Neuronal stem cell (in vitro differentiated cells): Measurements from ENCODE around the gene MAPK10.

Source experiments
- DNase-seq: peaks from one replicate; pipeline ENCODE4 v3.0.0-alpha.2; 2013; ENCODE audit warnings: low spot score
- H2AFZ ChIP-seq: one replicate; pipeline ENCODE4 v1.6.1; 2013; ENCODE audit warnings: mild to moderate bottlenecking, low read length, inconsistent platforms
- H2AK5ac ChIP-seq: 2 replicates; pipeline ENCODE4 v1.6.1; 2013; ENCODE audit warnings: low read depth, mild to moderate bottlenecking, inconsistent platforms, low read length, moderate library complexity, mixed read lengths
- H2BK120ac ChIP-seq: 2 replicates; pipeline ENCODE4 v1.6.1; 2013; ENCODE audit warnings: low read depth, mild to moderate bottlenecking, inconsistent platforms, low read length, moderate library complexity, mixed read lengths
- H2BK12ac ChIP-seq: one replicate; pipeline ENCODE4 v1.6.1; 2013; ENCODE audit warnings: low read length, inconsistent platforms
- H2BK15ac ChIP-seq: 2 replicates; pipeline ENCODE4 v1.6.1; 2013; ENCODE audit warnings: mild to moderate bottlenecking, low read length, inconsistent platforms, mixed read lengths
- H2BK5ac ChIP-seq: one replicate; pipeline ENCODE4 v1.6.1; 2013; ENCODE audit warnings: inconsistent platforms, mild to moderate bottlenecking, low read length, moderate library complexity
- H3K14ac ChIP-seq: one replicate; pipeline ENCODE4 v1.6.1; 2013; ENCODE audit warnings: low read length, inconsistent platforms
- H3K18ac ChIP-seq: 2 replicates; pipeline ENCODE4 v1.6.1; 2013; ENCODE audit warnings: low read length, inconsistent platforms
- H3K23ac ChIP-seq: 2 replicates; pipeline ENCODE4 v1.6.1; 2013; ENCODE audit warnings: low read depth, mild to moderate bottlenecking, mixed read lengths, low read length, inconsistent platforms; ENCODE audit not compliant: poor library complexity
- H3K27ac ChIP-seq: replicated peaks from 3 replicates; pipeline ENCODE4 v1.5.1; 2013; ENCODE audit warnings: low read length, inconsistent platforms
- H3K27me3 ChIP-seq, 3 experiments: 2 replicates each; pipeline ENCODE4 v1.6.1; 2013; ENCODE audit warnings: low read length in 3 of 3, mild to moderate bottlenecking in 2 of 3, inconsistent platforms in 1 of 3, low read depth in 1 of 3, mixed read lengths in 1 of 3, moderate library complexity in 1 of 3; ENCODE audit not compliant: control insufficient read depth in 3 of 3, insufficient read depth in 3 of 3
- H3K36me3 ChIP-seq, 2 donors: replicated peaks in 1 of 2; 2 replicates each; pipeline ENCODE4 v1.6.1; 2013; ENCODE audit warnings: low read length in 2 of 2; ENCODE audit not compliant: control insufficient read depth in 2 of 2, insufficient read depth in 2 of 2
- H3K4ac ChIP-seq: 2 replicates; pipeline ENCODE4 v1.6.1; 2013; ENCODE audit warnings: inconsistent platforms, mild to moderate bottlenecking, low read length, moderate library complexity
- H3K4me1 ChIP-seq, 2 donors: 1 replicate in 1 of 2; 2 replicates in 1 of 2; pipeline ENCODE4 v1.6.1; 2013; ENCODE audit warnings: low read length in 2 of 2, low read depth in 1 of 2; ENCODE audit not compliant: control insufficient read depth in 2 of 2, insufficient read depth in 1 of 2
- H3K4me2 ChIP-seq: one replicate; pipeline ENCODE4 v1.6.1; 2013; ENCODE audit warnings: mild to moderate bottlenecking, low read length, inconsistent platforms; ENCODE audit not compliant: insufficient read depth, poor library complexity, severe bottlenecking
- H3K4me3 ChIP-seq, 2 donors: 2 replicates each; pipeline ENCODE4 v1.5.1; 2013; ENCODE audit warnings: low read length in 2 of 2, mild to moderate bottlenecking in 2 of 2, inconsistent platforms in 1 of 2, moderate library complexity in 1 of 2
- H3K79me1 ChIP-seq: one replicate; pipeline ENCODE4 v1.6.1; 2013; ENCODE audit warnings: low read depth, mild to moderate bottlenecking, inconsistent platforms, low read length, moderate library complexity
- H3K9ac ChIP-seq: one replicate; pipeline ENCODE4 v1.6.1; 2013; ENCODE audit warnings: mild to moderate bottlenecking, low read depth, low read length, inconsistent platforms; ENCODE audit not compliant: poor library complexity
- H3K9me3 ChIP-seq, 2 donors: replicated peaks in 1 of 2; 2 replicates each; pipeline versions ENCODE3 to v1.6.1; 2013; ENCODE audit warnings: low read length in 2 of 2, mild to moderate bottlenecking in 2 of 2, inconsistent platforms in 1 of 2, low read depth in 1 of 2, mixed read lengths in 1 of 2, moderate library complexity in 1 of 2; ENCODE audit not compliant: control insufficient read depth in 2 of 2, insufficient read depth in 1 of 2
- H4K8ac ChIP-seq: one replicate; pipeline ENCODE4 v1.6.1; 2013; ENCODE audit warnings: low read depth, mild to moderate bottlenecking, inconsistent platforms, low read length, moderate library complexity
- H4K91ac ChIP-seq: one replicate; pipeline ENCODE4 v1.6.1; 2013; ENCODE audit warnings: low read length, low read depth, mild to moderate bottlenecking, inconsistent platforms; ENCODE audit not compliant: poor library complexity
- WGBS, 2 donors: extraction: QIAGEN DNeasy Blood & Tissue Kit; methylation state at CpG; one replicate each; pipeline ENCODE4 v1.1.7; 2013; ENCODE audit warnings: missing lambda C conversion rate in 2 of 2, mixed read lengths in 1 of 2; ENCODE audit not compliant: insufficient read length in 2 of 2, insufficient replicate concordance in 1 of 2; ENCODE audit errors: extremely low coverage in 2 of 2; 5-methylcytosine and 5-hydroxymethylcytosine counted together

The MAPK10 gene

DNA sequence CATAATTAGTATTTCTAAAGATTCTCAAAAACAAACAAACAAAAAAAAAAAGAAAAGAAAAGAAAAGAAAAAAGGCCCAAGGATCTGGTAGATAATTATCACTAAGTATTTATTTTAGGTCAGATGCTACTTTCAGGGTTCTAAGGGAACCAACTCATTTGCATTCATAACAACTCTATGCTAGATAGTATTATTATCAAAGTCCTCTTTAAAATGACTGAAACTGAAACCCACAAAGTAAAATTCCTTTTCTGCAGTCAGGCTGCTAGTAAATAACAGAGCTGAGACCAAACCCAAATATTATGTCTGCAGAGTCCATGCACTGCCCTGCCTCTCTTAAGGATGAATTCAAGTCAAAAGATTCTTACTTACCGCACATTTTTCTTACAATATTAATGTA lies 38.3 kb upstream of the MAPK10 start:
- no peaks in the 10 kb centered on the region for H3K27me3 ChIP-seq
- no peak overlapping the region for H3K27ac ChIP-seq
- no peaks in the 10 kb centered on the region for H3K4me1 ChIP-seq
- no peaks in the 10 kb centered on the region for H3K9me3 ChIP-seq
- no peak overlapping the region for H3K18ac ChIP-seq
- no peaks in the 10 kb centered on the region for H3K79me1 ChIP-seq
- no peak overlapping the region for H4K8ac ChIP-seq
- no CpG with 5 or more reads among the region's 1 CpG for WGBS, 2 donors
- H2BK120ac ChIP-seq = no peak overlapping the region
- H3K23ac ChIP-seq = no peak overlapping the region
- H4K91ac ChIP-seq = no peak overlapping the region
- H3K36me3 ChIP-seq = peaks cover 0 to 1% of the 10 kb centered on the region in 2 donors
- H2AK5ac ChIP-seq = no peak overlapping the region
- no peak overlapping the region for H2BK12ac ChIP-seq
- no peak for DNase-seq
- no peak overlapping the region for H3K4me3 ChIP-seq
- no peak overlapping the region for H3K14ac ChIP-seq
- no peak overlapping the region for H2AFZ ChIP-seq
- H3K4ac ChIP-seq = no peak overlapping the region
- H3K4me2 ChIP-seq = no peak overlapping the region
- H3K9ac ChIP-seq = no peak overlapping the region
- H2BK5ac ChIP-seq = no peak overlapping the region
- H2BK15ac ChIP-seq = no peak overlapping the region

DNA sequence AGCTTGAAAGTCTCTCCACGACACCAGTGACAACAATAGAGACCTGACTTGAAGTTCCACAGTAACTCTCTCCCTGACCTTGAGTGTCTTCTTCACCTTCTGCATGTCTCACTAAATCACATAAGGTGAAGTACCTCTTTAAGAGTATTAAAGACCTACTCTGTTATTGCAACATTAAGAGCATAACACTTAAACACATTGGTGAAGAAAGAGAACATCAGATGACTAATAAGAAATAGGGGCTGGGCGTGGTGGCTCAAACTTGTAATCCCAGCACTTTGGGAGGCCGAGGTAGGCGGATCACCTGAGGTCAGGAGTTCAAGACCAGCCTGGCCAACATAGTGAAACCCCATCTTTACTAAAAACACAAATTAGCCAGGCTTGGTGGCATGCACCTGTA lies 33.9 kb upstream of the MAPK10 start:
- Histone ChIP-seq H3K4me3 (no peak overlapping the region), H3K9ac (no peak overlapping the region), H2BK5ac (no peak overlapping the region), H3K79me1 (no peaks in the 10 kb centered on the region), H3K27me3 (no peaks in the 10 kb centered on the region), H4K91ac (no peak overlapping the region), H3K14ac (no peak overlapping the region), H3K4me2 (no peak overlapping the region), H3K4me1 (peaks cover 0 to 5% of the 10 kb centered on the region in 2 donors), H2BK12ac (no peak overlapping the region), H2BK15ac (no peak overlapping the region), H3K9me3 (no peaks in the 10 kb centered on the region), H3K4ac (no peak overlapping the region), H2AFZ (no peak overlapping the region), H3K36me3 (peaks cover 0 to 1% of the 10 kb centered on the region in 2 donors), H3K27ac (no peak overlapping the region), H3K23ac (no peak overlapping the region), H2BK120ac (no peak overlapping the region), H3K18ac (no peak overlapping the region), H4K8ac (no peak overlapping the region), H2AK5ac (no peak overlapping the region)
- no CpG with 5 or more reads among the region's 4 CpGs for WGBS, 2 donors
- no peak for DNase-seq

DNA sequence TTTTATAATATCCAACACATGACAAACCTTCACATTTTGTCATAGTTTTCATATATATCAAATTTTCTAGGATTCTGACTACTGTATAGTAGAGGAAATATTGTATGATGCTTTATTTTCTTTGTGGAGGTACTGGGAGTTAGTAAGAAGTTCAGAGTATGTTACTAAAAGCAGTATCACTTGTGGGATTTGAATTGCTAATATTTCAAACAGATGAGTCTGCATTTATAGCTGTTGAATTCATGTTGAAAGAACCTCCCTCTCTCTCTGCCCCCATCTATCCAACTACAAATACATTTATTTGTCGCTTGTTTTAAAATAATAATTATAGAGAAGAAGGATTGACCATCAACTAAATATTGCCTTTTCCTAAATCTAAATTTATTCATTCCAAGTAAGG lies 29.8 kb upstream of the MAPK10 start:
- H3K27me3 ChIP-seq = no peaks in the 10 kb centered on the region
- H2BK120ac ChIP-seq = no peak overlapping the region
- H3K4me1 ChIP-seq = peaks cover 5 to 10% of the 10 kb centered on the region in 2 donors
- H3K4ac ChIP-seq = no peak overlapping the region
- no peak overlapping the region for H3K4me2 ChIP-seq
- no peak overlapping the region for H3K27ac ChIP-seq
- DNase-seq = no peak
- no peaks in the 10 kb centered on the region for H3K79me1 ChIP-seq
- H3K4me3 ChIP-seq = no peak overlapping the region
- H3K9ac ChIP-seq = no peak overlapping the region
- no peak overlapping the region for H2AFZ ChIP-seq
- no peak overlapping the region for H2BK15ac ChIP-seq
- no peak overlapping the region for H2BK5ac ChIP-seq
- H3K14ac ChIP-seq = no peak overlapping the region
- no peak overlapping the region for H3K18ac ChIP-seq
- no peaks in the 10 kb centered on the region for H3K36me3 ChIP-seq
- WGBS, 2 donors = no CpG with 5 or more reads among the region's 1 CpG
- H3K23ac ChIP-seq = no peak overlapping the region
- no peak overlapping the region for H2BK12ac ChIP-seq
- no peak overlapping the region for H4K91ac ChIP-seq
- no peak overlapping the region for H2AK5ac ChIP-seq
- no peaks in the 10 kb centered on the region for H3K9me3 ChIP-seq
- H4K8ac ChIP-seq = no peak overlapping the region

DNA sequence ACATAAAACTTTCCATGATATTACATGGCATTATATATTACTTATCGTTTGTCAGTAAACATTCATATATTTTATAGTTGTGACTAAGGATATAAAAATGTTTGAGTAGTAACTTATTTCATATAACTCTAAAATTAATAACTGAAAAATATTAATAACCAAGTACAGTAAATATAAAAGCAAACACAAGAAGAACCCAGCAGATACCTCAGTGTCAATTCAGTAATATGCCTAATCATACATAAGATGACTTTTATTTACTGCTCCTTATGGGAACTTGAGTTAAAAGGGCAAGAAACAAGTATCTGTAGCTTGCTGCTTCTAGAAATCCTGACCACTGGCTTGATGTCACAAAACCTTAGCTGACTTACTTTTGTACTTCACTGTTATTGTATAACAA lies 28.4 kb upstream of the MAPK10 start:
- Histone ChIP-seq H3K27me3 (no peaks in the 10 kb centered on the region), H3K4me3 (no peak overlapping the region), H3K9me3 (no peaks in the 10 kb centered on the region), H3K4me2 (no peak overlapping the region), H3K36me3 (no peaks in the 10 kb centered on the region), H2AK5ac (no peak overlapping the region), H2BK15ac (no peak overlapping the region), H2BK120ac (no peak overlapping the region), H2BK5ac (no peak overlapping the region), H3K14ac (no peak overlapping the region), H3K4me1 (peaks cover 5 to 10% of the 10 kb centered on the region in 2 donors), H4K91ac (no peak overlapping the region), H3K23ac (no peak overlapping the region), H2AFZ (no peak overlapping the region), H3K4ac (no peak overlapping the region), H3K27ac (no peak overlapping the region), H2BK12ac (no peak overlapping the region), H3K18ac (no peak overlapping the region), H3K9ac (no peak overlapping the region), H4K8ac (no peak overlapping the region), H3K79me1 (no peaks in the 10 kb centered on the region)
- no CpG with 5 or more reads among the region's 1 CpG for WGBS, 2 donors
- no peak for DNase-seq
